ENCODE results near the gene SAGE1. TPM values are rescaled to one million over a fixed set of nuclear protein-coding genes. Genes with fewer than 3 reads are reported as not detected.
"Not testable (repeated sequence)": the region's sequence is repeated elsewhere in the genome, so short reads cannot be mapped to it uniquely, and the experiment has no call there.

SAGE1 gene
- total and polyA plus RNA-seq, 2 of the 8 experiments (the other 6 are each of a cell fraction or from before 2014, with no cell fraction given), result not detected

DNA sequence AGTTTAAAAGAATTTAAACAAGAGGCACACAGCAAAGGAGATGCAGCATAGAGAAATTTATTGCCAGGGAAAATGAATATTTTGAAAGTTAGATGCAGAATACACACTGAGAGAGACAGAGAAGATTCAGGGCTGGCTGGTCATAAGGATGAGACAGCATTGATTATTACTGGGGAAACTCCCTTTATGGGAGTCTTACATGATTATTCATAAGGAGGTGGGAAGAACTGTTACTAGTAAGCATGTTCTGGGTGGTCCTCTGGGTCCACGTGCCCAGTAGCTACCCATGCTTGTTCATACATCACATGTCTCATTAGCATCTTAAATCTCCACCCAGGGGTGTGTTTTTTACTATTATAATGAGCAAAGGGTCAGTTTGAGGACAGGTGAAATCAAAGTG, 27.0 kb downstream of the SAGE1 start:
- H2BK20ac ChIP-seq (ENCODE audit: low read length); H2BK5ac ChIP-seq (ENCODE audit: low read depth, low read length); H3K4me3 ChIP-seq (ENCODE audit: extremely low read depth in 1 of 4, insufficient read depth in 2 of 4, low read depth in 3 of 4, low read length in 4 of 4); H4K91ac ChIP-seq (replicated peaks; ENCODE audit: insufficient read length, low read length); H3K56ac ChIP-seq (replicated peaks; ENCODE audit: insufficient read length, low read depth, low read length); H3K79me2 ChIP-seq (ENCODE audit: control insufficient read depth in 1 of 2, insufficient read depth in 2 of 2, low read length in 2 of 2); H4K5ac ChIP-seq (ENCODE audit: insufficient read length, low read depth, low read length); H3K4me2 ChIP-seq (ENCODE audit: insufficient read depth in 1 of 2, low read depth in 2 of 2, low read length in 2 of 2); H3K4me1 ChIP-seq (replicated peaks in 1 of 4; ENCODE audit: control insufficient read depth in 3 of 4, insufficient read depth in 4 of 4, low read length in 3 of 4); H3K9ac ChIP-seq (replicated peaks in 1 of 4; ENCODE audit: extremely low read depth in 1 of 4, low read depth in 3 of 4, low read length in 3 of 4); H3K14ac ChIP-seq (ENCODE audit: insufficient read length); H3K27me3 ChIP-seq (replicated peaks in 1 of 4; ENCODE audit: control insufficient read depth in 3 of 4, extremely low read depth in 1 of 4, insufficient read depth in 3 of 4, low read length in 3 of 4); H3K27ac ChIP-seq (ENCODE audit: low read depth, low read length); H2AFZ ChIP-seq (ENCODE audit: low read length); H3K79me1 ChIP-seq (ENCODE audit: low read depth, low read length); FAIRE-seq; POLR2A ChIA-PET (ENCODE audit: partially characterized antibody); H3K23ac ChIP-seq (ENCODE audit: insufficient read length); H2BK15ac ChIP-seq (ENCODE audit: low read length); H2BK120ac ChIP-seq (replicated peaks; ENCODE audit: low read depth, low read length); H4K8ac ChIP-seq (ENCODE audit: extremely low read depth, insufficient read depth, low read length); H2BK12ac ChIP-seq (ENCODE audit: low read depth, low read length); H3K36me3 ChIP-seq (ENCODE audit: control insufficient read depth in 2 of 4, insufficient read depth in 4 of 4, low read length in 3 of 4); H3K23me2 ChIP-seq (ENCODE audit: low read depth, low read length); H2AK5ac ChIP-seq (ENCODE audit: low read depth, low read length); CTCF ChIA-PET (ENCODE audit: partially characterized antibody); H4K20me1 ChIP-seq (replicated peaks in 1 of 2; ENCODE audit: control insufficient read depth in 1 of 2, insufficient read depth in 2 of 2, low read length in 2 of 2); H3K4ac ChIP-seq (replicated peaks; ENCODE audit: insufficient read length, low read depth, low read length); H3K18ac ChIP-seq (ENCODE audit: extremely low read depth, low read length); DNase-seq (ENCODE audit: low read depth in 1 of 2, low spot score in 2 of 2): not testable (repeated sequence)
- peaks cover 2 to 14% of the 10 kb centered on the region in 2 experiments; a peak in 2 of 4 replicates for H3K9me3 ChIP-seq (ENCODE audit: insufficient read depth in 2 of 2, low read depth in 1 of 2, low read length in 1 of 2)
- WGBS, 2 experiments (ENCODE audit: extremely low coverage in 1 of 2, insufficient coverage in 1 of 2, insufficient read length in 1 of 2, insufficient replicate concordance in 2 of 2, low coverage in 1 of 2, low lambda C conversion rate in 2 of 2, missing lambda C conversion rate in 1 of 2), result 60% methylated on average over 1 of the region's 1 CpG; no CpG with 5 or more reads in 1 of the 2 experiments
